GM11168 (cell line): ENCODE results near the gene DPP9.

Source experiments
- in situ Hi-C: fragments of 300-500 bp; cut with MboI; formaldehyde crosslinking; loops from one replicate; pipeline ENCODE4 v1.12.0; 2022; ENCODE audit warnings: low sequenced_read_pairs; ENCODE audit not compliant: unreplicated experiment

Gene DPP9

GRCh38 chr19:4713384-4713951 lies 10.2 kb downstream of the DPP9 start:
- in situ Hi-C loops, result no loop called here

DNA sequence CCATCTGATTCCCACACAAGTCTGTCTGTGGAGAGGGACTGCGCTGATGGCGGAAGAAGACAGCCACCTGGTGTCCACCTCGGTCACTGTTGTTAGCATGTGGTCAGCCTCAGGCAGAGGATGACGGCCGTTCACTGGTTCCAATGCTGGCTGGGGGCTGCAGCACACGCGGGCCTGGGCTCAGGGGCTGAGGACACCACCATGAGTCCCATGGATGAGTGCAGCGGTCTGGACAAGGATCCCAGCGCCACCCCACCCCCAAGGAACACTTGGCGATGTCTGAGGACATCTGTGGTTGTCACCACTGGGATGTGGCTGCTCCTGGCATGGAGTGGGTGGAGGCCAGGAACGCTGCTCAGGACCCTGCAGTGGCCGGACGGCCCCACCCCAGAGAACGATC lies 10.9 kb downstream of the DPP9 start:
- in situ Hi-C loops, result no loop called here

DNA sequence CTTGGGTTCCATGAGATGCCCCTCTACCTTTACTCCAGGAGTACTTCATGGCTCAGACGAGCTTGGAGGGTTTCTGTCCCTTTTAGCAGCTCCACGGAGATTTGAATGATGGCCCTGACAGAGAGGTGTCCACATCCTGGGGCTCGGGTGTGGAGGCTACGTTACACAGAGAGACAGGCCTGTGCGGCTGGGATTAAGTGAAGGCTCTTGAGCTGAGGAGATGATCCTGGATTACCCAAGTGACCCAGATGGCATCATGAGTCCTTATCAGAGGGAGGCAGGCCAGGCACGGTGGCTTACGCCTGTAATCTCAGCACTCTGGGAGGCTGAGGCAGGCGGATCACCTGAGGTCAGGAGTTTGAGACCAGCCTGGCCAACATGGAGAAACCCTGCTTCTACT lies 12.4 kb downstream of the DPP9 start:
- in situ Hi-C loops, result no loop called here

DNA sequence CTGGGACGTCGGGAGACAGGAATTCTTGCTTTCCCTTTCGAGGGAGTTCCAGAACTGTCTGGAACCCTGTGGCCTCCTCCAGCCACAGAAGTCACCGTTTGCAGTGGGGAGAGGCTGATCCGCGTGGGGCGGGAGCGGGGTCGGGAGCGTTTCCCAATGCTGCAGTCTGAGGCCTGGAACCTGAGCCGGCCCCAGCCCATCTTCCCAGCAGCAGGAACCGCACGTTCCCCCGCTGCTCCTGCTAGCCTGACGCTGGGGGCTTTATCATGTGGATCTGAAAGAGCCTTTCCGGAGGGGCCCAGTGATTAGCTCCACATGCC lies 13.4 kb downstream of the DPP9 start:
- in situ Hi-C loops, result no loop called here

- in situ Hi-C loops, result no loop called here
Measured at GRCh38 chr19:4709440-4710280, 14.0 kb downstream of the DPP9 start.

GRCh38 chr19:4707956-4708650 lies 15.5 kb downstream of the DPP9 start:
- in situ Hi-C loops, result no loop called here

GRCh38 chr19:4707322-4707721 lies 16.3 kb downstream of the DPP9 start:
- in situ Hi-C loops, result no loop called here

DNA sequence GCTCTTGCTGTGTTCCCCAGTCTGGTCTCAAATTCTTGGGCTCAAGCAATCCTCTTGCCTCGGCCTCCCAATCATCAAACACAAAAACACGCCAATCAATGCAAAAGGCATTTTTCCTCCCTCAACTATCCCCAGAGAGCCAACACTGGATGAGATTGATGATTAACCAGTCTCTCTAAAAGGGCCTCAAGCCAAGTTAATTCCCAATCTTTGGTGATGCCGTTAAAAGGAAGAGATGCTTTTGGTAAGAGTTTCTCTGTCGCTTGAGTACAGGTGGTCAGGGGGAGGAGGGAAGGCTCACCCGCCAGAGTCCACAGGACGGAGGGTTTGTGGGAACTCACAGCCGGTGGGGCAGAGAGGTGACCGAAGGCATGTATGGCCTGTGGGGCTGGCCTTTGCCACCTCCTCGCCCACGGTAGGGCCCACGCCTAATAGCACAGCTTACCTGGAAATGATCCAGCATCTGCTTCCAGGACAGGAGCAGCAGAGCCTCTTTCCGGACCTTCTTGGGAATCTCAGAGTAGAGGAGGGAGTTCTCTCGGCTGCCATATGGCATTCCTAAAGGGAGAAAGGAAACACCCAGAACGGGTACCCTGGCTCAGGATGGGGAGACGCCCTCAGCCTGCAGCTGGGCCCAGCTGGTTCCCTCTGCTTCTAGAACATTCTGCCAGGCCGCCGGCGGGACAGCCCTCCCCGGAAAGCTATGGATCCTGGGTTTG lies 18.1 kb downstream of the DPP9 start:
- in situ Hi-C loops, result no loop called here

- in situ Hi-C loops, result no loop called here
Measured at GRCh38 chr19:4704317-4704673, 19.3 kb downstream of the DPP9 start.

DNA sequence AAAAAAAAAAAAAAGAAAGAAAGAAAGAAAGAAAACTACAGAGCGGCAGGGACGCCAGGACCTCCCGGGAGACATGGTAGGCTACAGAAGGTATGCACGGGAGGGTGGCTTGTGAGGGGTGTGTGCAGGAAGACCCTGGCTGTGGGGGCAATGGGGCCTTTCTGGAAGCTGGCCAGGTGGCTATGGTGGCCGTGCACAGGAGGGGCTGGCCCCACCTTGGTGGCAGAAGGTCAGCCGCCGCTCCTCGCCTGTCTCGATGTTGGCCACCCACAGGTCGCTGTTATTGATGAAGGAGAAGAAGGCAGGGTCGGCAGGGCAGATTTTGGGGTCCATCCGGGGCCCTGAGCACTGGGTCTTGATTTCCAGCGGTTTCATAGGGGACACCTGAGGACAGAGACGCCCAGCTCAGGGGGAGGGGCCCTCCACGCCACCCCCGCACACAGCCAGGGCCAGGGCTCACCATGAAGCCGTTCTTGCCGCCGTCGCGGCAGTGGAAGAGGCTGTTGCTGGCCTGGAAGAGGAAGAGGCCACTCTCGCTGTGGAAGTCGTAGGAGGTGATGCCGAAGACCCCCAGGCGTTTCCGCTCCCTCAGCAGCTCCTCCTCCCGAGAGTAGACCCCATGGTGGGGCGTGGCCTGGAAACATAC lies 19.8 kb downstream of the DPP9 start:
- in situ Hi-C loops, result no loop called here

GRCh38 chr19:4702764-4703163 lies 20.9 kb downstream of the DPP9 start:
- in situ Hi-C loops, result no loop called here

- in situ Hi-C loops, result no loop called here
Measured at GRCh38 chr19:4701557-4701956, 22.1 kb downstream of the DPP9 start.

GRCh38 chr19:4700693-4700970 lies 23.0 kb downstream of the DPP9 start:
- in situ Hi-C loops, result no loop called here

DNA sequence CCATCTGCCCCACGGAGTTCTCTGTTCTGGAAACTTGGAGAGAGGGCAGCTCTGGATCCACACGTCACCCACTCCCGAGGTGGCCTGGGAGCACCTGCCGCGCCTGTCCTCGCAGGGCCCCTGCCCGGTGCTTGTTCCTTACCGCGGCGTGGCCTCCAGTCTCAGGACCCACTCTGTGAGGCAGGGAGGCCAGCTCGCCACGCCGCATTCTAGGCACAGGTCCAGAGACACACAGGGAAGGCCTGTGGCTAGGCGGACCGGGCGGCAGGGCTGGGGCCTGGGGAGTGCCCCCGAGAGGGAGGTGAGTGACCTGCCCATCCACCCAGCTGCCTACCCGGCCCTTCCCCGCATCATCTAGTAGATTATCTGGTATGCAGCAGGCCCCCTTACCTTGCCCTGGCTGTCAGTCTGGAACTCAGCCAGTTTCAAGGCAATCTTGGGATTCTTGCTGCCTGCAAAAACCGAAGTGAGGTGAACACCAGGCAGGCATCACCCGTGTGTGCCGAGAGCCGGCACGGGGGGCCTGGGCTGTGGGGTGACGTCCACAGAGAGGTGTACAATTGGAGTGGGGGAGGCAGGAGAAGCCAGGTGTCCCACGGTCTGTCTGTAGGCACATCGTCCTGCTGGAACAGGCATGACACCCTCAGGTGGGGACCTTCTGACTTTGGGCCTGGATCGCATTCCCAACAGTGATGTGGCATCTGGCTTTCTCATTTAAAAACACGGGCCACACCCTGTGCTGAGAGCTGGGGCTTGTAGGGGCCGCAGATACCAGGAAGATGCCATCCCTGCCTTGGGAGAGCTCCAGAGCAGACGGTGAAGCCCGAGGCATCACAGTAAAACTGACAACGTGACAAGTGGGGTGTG lies 23.6 kb downstream of the DPP9 start:
- in situ Hi-C loops, result no loop called here

- in situ Hi-C loops, result no loop called here
Measured at GRCh38 chr19:4697304-4697703, 26.3 kb downstream of the DPP9 start.

DNA sequence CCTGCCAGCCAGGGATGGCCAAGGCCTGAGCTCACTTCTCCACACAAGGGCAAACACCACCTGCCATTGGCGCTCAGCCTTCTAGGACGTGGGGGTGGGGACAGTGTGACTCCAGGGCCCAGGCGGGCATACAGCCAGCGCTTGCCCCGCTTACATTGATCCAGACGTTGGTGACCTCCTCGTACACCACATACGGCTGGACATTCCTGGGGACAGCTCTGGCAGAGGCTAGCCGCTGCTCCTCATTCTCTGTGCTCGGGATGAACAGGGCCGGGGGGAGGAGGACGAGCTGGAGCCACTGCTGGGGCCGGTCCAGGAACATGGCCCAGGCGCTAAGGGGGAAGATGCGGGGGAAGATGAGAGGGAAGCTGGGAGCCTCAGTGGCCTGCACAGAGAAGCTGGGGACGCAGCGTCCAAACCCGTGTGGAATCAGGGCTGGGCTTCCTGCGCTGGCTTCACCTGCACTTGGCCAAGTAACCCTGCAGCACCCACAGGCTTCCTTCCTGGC lies 28.4 kb downstream of the DPP9 start:
- in situ Hi-C loops, result no loop called here

DNA sequence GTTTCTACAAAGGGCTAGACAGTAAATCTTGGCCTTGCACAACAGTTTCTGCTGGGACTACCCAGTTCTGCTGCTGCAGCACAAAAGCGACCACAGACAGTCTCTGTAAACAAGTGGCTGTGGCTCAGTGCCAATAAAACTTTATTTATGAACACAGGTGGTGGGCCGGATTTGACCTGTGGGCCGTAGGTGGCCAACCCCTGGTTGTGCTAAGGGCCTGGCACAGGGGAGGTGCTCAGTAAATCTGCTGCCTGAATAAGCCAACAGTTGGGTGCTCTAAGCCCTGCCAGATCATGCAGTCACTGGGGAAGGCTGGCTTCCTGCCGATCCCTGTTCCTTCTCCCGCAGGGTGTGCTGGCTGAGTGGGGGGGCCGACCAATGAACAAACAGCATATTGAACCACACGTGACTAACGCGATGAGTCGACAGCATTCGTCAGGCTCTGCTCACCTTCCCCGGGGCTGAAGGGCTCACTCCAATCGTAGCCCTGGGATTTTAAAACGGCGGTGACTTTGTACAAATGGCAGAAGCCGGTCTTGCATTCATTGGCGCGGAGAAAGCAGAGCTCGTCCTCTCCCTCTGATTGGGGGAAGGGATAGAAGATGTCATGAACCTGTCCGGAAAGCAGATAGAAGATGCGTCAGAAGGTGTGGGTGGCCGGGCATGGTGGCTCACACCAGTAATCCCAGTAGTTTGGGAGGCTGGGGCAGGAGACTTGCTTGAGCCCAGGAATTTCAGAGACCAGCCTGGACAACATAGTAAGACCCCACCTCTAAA lies 29.2 kb downstream of the DPP9 start:
- in situ Hi-C loops, result no loop called here

DNA sequence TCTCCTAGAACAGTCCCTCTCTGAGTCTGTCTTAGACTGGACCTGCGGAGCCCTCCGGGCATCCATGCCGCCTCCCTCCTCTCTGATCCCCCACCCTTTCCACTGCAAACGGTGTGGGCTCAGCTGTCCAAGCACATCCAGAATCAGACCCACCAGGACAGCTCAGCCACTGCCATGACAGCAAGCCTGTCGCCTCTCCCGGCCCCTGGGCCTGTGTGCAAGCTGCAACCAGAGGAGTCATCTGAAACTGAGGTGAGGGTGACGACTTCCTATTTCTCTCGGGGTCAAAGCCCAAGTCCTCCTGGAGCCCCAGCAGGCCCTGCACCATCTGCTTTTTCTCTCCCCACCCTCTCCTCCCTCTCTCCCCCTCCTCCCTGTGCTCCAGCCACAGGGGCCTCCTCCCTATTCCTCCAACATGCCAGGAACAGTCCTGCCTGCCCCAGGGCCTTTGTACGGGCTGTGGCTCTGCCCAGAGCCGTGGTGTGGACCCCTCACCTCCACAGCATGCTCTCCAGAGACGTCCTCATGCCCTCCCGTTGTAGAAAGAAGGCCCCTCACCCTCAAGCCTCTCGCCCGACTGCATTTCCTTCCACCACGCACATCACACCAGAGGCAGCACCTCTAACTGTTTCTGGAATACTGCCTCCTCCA lies 30.0 kb downstream of the DPP9 start:
- in situ Hi-C loops, result no loop called here

GRCh38 chr19:4693078-4693350 lies 30.6 kb downstream of the DPP9 start:
- in situ Hi-C loops, result no loop called here
